Neural progenitor cell (in vitro differentiated cells): ENCODE measurements around the gene PSMC6. TPM values are rescaled to one million over a fixed set of nuclear protein-coding genes. Genes with fewer than 3 reads are reported as not detected.

ENCODE experiments used
- DNase-seq: peaks from one replicate; pipeline ENCODE4 v3.0.0-alpha.2; 2016; ENCODE audit warnings: low spot score
- H2AFZ ChIP-seq: fragments of 200-600 bp; sonication (generic); replicated peaks from 2 replicates; pipeline ENCODE4 v1.6.1; 2016; ENCODE audit warnings: antibody characterized with exemption
- H3F3A ChIP-seq: fragments of 200-600 bp; sonication (generic); 2 replicates; pipeline ENCODE4 v1.6.1; 2016; ENCODE audit warnings: antibody characterized with exemption, low read depth
- H3K27ac ChIP-seq: fragments of 200-600 bp; sonication (generic); 2 replicates; pipeline ENCODE4 v1.5.1; 2016; ENCODE audit warnings: mild to moderate bottlenecking
- H3K27me3 ChIP-seq: fragments of 200-600 bp; sonication (generic); 2 replicates; pipeline ENCODE4 v1.6.1; 2016; ENCODE audit warnings: mild to moderate bottlenecking, moderate library complexity
- H3K36me3 ChIP-seq: fragments of 200-600 bp; sonication (generic); 2 replicates; pipeline ENCODE4 v1.5.1; 2016
- H3K4me1 ChIP-seq: fragments of 200-600 bp; sonication (generic); 2 replicates; pipeline ENCODE4 v1.6.1; 2016; ENCODE audit warnings: mixed run types
- H3K4me2 ChIP-seq: fragments of 200-600 bp; sonication (generic); 2 replicates; pipeline ENCODE4 v1.6.1; 2016
- H3K4me3 ChIP-seq: fragments of 200-600 bp; sonication (generic); 2 replicates; pipeline ENCODE4 v1.5.1; 2016
- H3K79me2 ChIP-seq: fragments of 200-600 bp; sonication (generic); 2 replicates; pipeline ENCODE4 v1.6.1; 2016; ENCODE audit warnings: low read depth
- H3K9ac ChIP-seq: fragments of 200-600 bp; sonication (generic); 2 replicates; pipeline ENCODE4 v1.6.1; 2016
- H3K9me3 ChIP-seq: fragments of 200-600 bp; sonication (generic); 2 replicates; pipeline ENCODE4 v1.5.1; 2016; ENCODE audit warnings: low read depth
- H4K20me1 ChIP-seq: fragments of 200-600 bp; sonication (generic); 2 replicates; pipeline ENCODE4 v1.6.1; 2016; ENCODE audit warnings: low read depth
- H3K27ac Mint-ChIP-seq: 3 replicates; pipeline ENCODE4 v1.8.0; 2021; ENCODE audit warnings: mixed read lengths
- H3K27me3 Mint-ChIP-seq: 2 replicates; pipeline ENCODE4 v1.8.0; 2022; ENCODE audit warnings: low read depth, mild to moderate bottlenecking, inconsistent platforms, moderate library complexity, mixed read lengths; ENCODE audit not compliant: insufficient read depth
- H3K36me3 Mint-ChIP-seq: 3 replicates; pipeline ENCODE4 v1.8.0; 2021; ENCODE audit warnings: mixed read lengths
- H3K4me1 Mint-ChIP-seq: 3 replicates; pipeline ENCODE4 v1.8.0; 2021; ENCODE audit warnings: mixed read lengths
- H3K4me3 Mint-ChIP-seq: 3 replicates; pipeline ENCODE4 v1.8.0; 2021; ENCODE audit warnings: mild to moderate bottlenecking, moderate library complexity, mixed read lengths
- H3K9me3 Mint-ChIP-seq: 3 replicates; pipeline ENCODE4 v1.8.0; 2020; ENCODE audit warnings: mixed read lengths
- EZH2 ChIP-seq: fragments of 200-600 bp; sonication (generic); IDR thresholded peaks from 2 replicates; pipeline ENCODE4 v1.6.1; 2017; ENCODE audit warnings: antibody characterized with exemption, mild to moderate bottlenecking, moderate library complexity
- EZH2phosphoT487 ChIP-seq: fragments of 200-600 bp; sonication (generic); IDR thresholded peaks from 2 replicates; pipeline ENCODE4 v1.6.1; 2017; ENCODE audit warnings: antibody characterized with exemption
- total RNA-seq: library from RNA; depleted of rRNA; stranded (reverse); fragments of >200 nt; gene quantifications from 2 replicates; pipeline ENCODE4 v1.2.3, GENCODE V29; 2015; ENCODE audit warnings: low replicate concordance
- TF ChIP-seq, protein P1 (sequence below): fragments of 200-600 bp; sonication (generic); IDR thresholded peaks from 2 replicates; pipeline ENCODE4 v1.5.1; 2017; ENCODE audit warnings: antibody characterized with exemption, mild to moderate bottlenecking

PSMC6 gene
- total RNA-seq, result 132 and 265 TPM in 2 replicates

DNA sequence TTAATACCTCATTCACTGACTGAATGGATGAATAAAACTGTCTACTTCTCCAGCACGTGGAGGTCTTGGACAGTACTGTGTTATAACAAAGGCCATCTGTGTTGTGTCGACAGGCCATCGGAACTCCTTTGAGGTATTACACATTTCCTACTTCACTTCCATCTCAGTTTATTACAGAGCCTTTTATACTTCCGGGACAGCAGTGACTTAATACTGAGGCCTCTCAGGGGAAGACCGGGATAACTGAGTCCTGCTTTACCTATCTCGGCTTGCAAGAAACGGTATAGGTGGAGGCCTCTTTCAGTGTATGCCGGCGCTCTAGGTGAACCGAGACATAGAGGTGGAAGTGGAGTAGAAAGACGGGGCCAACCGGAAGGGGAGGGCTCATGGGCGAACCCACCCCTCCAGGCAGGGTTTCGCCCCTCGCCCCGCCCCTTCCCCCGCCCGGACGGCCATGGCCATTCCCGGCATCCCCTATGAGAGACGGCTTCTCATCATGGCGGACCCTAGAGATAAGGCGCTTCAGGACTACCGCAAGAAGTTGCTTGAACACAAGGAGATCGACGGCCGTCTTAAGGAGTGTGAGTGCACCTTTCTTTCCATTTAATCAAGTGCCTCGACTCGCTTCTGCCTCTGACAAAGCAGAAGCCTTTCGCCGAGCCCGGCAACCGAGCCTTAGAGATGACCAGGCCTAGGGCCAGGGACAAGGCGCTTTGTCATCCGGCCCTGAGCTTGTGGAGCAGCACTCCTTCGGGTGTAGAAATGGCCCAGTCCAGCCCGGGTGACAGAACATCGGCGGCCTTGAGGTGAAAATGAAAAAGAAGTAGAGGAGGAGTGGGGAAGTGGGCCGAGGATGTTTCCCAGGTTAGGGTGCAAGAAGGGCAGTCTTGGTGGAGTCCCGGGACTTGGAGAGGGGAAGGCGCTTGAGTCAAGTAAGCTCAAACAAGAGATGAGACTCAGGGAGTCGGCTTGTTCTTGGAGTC is at the start of gene PSMC6:
TSS of gene PSMC6 (plus strand) at position 477 of the 983 bp plus-strand sequence. CDS start at position 497, 20 bp downstream.
- TF ChIP-seq, protein P1, sequence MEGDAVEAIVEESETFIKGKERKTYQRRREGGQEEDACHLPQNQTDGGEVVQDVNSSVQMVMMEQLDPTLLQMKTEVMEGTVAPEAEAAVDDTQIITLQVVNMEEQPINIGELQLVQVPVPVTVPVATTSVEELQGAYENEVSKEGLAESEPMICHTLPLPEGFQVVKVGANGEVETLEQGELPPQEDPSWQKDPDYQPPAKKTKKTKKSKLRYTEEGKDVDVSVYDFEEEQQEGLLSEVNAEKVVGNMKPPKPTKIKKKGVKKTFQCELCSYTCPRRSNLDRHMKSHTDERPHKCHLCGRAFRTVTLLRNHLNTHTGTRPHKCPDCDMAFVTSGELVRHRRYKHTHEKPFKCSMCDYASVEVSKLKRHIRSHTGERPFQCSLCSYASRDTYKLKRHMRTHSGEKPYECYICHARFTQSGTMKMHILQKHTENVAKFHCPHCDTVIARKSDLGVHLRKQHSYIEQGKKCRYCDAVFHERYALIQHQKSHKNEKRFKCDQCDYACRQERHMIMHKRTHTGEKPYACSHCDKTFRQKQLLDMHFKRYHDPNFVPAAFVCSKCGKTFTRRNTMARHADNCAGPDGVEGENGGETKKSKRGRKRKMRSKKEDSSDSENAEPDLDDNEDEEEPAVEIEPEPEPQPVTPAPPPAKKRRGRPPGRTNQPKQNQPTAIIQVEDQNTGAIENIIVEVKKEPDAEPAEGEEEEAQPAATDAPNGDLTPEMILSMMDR, result no peak
- TF ChIP-seq EZH2phosphoT487 (no peak), EZH2 (no peak)
- Histone ChIP-seq H3K4me3 (peak within 1 kb of the TSS; percentile 91), H4K20me1 (peaks cover 17% of the 10 kb centered on the region), H3K36me3 (peaks cover 32% of the 10 kb centered on the region), H3K9ac (peak within 1 kb of the TSS; percentile 95), H3K4me1 (peaks cover 13% of the 10 kb centered on the region), H3K27ac (no peak within 1 kb of the TSS), H3F3A (no peaks in the 10 kb centered on the region), H3K27me3 (no peaks in the 10 kb centered on the region), H3K4me2 (peak within 1 kb of the TSS; percentile 95), H3K9me3 (no peaks in the 10 kb centered on the region), H3K79me2 (peaks cover 46% of the 10 kb centered on the region), H2AFZ (peak within 1 kb of the TSS; percentile 88)
- H3K27me3 Mint-ChIP-seq, result no peaks in the 10 kb centered on the region
- peaks cover 22% of the 10 kb centered on the region for H3K4me1 Mint-ChIP-seq
- no peaks in the 10 kb centered on the region for H3K9me3 Mint-ChIP-seq
- peak; percentile 94 for DNase-seq
- peaks cover 17% of the 10 kb centered on the region for H3K36me3 Mint-ChIP-seq
- peak within 1 kb of the TSS; percentile 100 for H3K4me3 Mint-ChIP-seq
- peak within 1 kb of the TSS; percentile 98 for H3K27ac Mint-ChIP-seq

DNA sequence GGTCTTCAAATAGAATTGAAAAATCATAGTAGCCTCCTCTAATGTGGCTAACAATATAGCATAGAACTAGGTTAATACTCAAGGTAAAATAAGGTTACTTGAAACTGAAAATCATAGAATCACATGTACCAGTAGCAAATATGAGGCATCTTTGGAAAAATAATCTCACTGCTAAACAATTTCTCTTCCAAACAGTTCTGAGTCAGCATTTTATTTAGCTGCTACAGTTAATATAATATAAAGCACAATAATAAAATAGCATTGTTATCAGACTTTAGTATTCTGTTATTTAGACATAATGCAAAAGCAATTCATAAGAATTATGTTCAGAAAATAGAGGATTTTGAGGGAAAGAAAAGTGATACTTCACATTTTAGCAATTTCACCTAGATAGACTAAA is 46.7 kb upstream of the PSMC6 start:
- Mint-ChIP-seq H3K4me3 (no peak overlapping the region), H3K4me1 (no peaks in the 10 kb centered on the region), H3K27ac (no peak overlapping the region), H3K36me3 (peaks cover 13% of the 10 kb centered on the region), H3K27me3 (no peaks in the 10 kb centered on the region), H3K9me3 (no peaks in the 10 kb centered on the region)
- TF ChIP-seq, protein P1, result no peak
- Histone ChIP-seq H3F3A (no peaks in the 10 kb centered on the region), H3K4me3 (no peak overlapping the region), H4K20me1 (no peaks in the 10 kb centered on the region), H3K36me3 (peaks cover 10% of the 10 kb centered on the region), H3K9ac (no peak overlapping the region), H3K9me3 (no peaks in the 10 kb centered on the region), H3K4me1 (peaks cover 9% of the 10 kb centered on the region), H3K4me2 (no peak overlapping the region), H3K27ac (no peak overlapping the region), H3K27me3 (no peaks in the 10 kb centered on the region), H2AFZ (no peak overlapping the region), H3K79me2 (no peaks in the 10 kb centered on the region)
- DNase-seq, result no peak

DNA sequence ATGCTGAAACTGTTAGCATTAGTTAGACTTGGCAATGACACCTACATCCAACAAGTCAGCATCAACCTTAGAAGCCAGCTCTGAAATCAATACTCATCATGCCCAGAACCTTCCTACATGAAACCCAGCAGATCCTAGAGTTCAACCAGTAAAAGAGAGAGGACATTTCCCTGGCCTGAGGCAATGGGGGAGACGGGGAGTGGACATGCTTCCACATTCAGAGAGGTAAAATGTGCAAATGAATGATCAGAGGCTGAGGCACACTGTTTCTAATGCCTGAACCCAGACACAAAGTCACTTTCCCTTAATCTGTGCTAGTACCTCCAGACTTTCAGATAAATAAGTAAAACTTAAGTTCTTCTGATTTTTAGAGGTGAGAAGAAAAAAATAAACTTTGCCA is 46.2 kb upstream of the PSMC6 start:
- H3K9ac ChIP-seq, result no peak overlapping the region
- no peak overlapping the region for H3K27ac ChIP-seq
- Mint-ChIP-seq H3K27me3 (no peaks in the 10 kb centered on the region), H3K27ac (no peak overlapping the region), H3K4me3 (no peak overlapping the region), H3K9me3 (no peaks in the 10 kb centered on the region), H3K4me1 (no peaks in the 10 kb centered on the region), H3K36me3 (peaks cover 16% of the 10 kb centered on the region)
- peaks cover 9% of the 10 kb centered on the region for H3K4me1 ChIP-seq
- no peak overlapping the region for H3K4me3 ChIP-seq
- H3K79me2 ChIP-seq, result no peaks in the 10 kb centered on the region
- H4K20me1 ChIP-seq, result no peaks in the 10 kb centered on the region
- H3K36me3 ChIP-seq, result peaks cover 13% of the 10 kb centered on the region
- TF ChIP-seq EZH2phosphoT487 (no peak), EZH2 (no peak)
- TF ChIP-seq, protein P1, result no peak
- no peaks in the 10 kb centered on the region for H3K27me3 ChIP-seq
- H2AFZ ChIP-seq, result no peak overlapping the region
- H3K4me2 ChIP-seq, result no peak overlapping the region
- H3F3A ChIP-seq, result peaks cover 4% of the 10 kb centered on the region
- DNase-seq, result no peak
- no peaks in the 10 kb centered on the region for H3K9me3 ChIP-seq
